Measurements from ENCODE around the gene TBX21.
"Not testable (repeated sequence)": the region's sequence is repeated elsewhere in the genome, so short reads cannot be mapped to it uniquely, and the experiment has no call there.

TBX21 gene

GRCh38 chr17:47726796-47727703 is 6.0 kb upstream of the TBX21 start:
- no peak for DNase-seq (ENCODE audit: low read depth)
- no peak overlapping the region for H3K4me3 ChIP-seq (ENCODE audit: low read depth, low read length)

- H3K4me3 ChIP-seq (ENCODE audit: low read depth, low read length) = no peak overlapping the region
- DNase-seq (ENCODE audit: low read depth) = no peak
Observed at GRCh38 chr17:47727704-47728036, 5.4 kb upstream of the TBX21 start.

GRCh38 chr17:47728214-47728877 is 4.7 kb upstream of the TBX21 start:
- no peak for DNase-seq (ENCODE audit: low read depth)
- no peak overlapping the region for H3K4me3 ChIP-seq (ENCODE audit: low read depth, low read length)

- H3K4me3 ChIP-seq (ENCODE audit: low read depth, low read length) = no peak overlapping the region
- no peak for DNase-seq (ENCODE audit: low read depth)
Observed at GRCh38 chr17:47729476-47729875, 3.6 kb upstream of the TBX21 start.

GRCh38 chr17:47730681-47731080 is 2.4 kb upstream of the TBX21 start:
- H3K4me3 ChIP-seq (ENCODE audit: low read depth, low read length) = no peak overlapping the region
- no peak for DNase-seq (ENCODE audit: low read depth)

GRCh38 chr17:47731396-47731795 is 1.6 kb upstream of the TBX21 start:
- no peak for DNase-seq (ENCODE audit: low read depth)
- no peak overlapping the region for H3K4me3 ChIP-seq (ENCODE audit: low read depth, low read length)

- no peak overlapping the region for H3K4me3 ChIP-seq (ENCODE audit: low read depth, low read length)
- no peak for DNase-seq (ENCODE audit: low read depth)
Observed at GRCh38 chr17:47732399-47733046, 513 bp upstream of the TBX21 start.

GRCh38 chr17:47733674-47734410 is 806 bp downstream of the TBX21 start:
- peak overlapping the region; percentile 38 for H3K4me3 ChIP-seq (ENCODE audit: low read depth, low read length)
- no peak for DNase-seq (ENCODE audit: low read depth)

GRCh38 chr17:47735139-47735464 is 2.1 kb downstream of the TBX21 start:
- no peak overlapping the region for H3K4me3 ChIP-seq (ENCODE audit: low read depth, low read length)
- no peak for DNase-seq (ENCODE audit: low read depth)

- no peak for DNase-seq (ENCODE audit: low read depth)
- H3K4me3 ChIP-seq (ENCODE audit: low read depth, low read length) = no peak overlapping the region
Observed at GRCh38 chr17:47735536-47736011, 2.5 kb downstream of the TBX21 start.

GRCh38 chr17:47736501-47737495 is 3.8 kb downstream of the TBX21 start:
- no peak overlapping the region for H3K4me3 ChIP-seq (ENCODE audit: low read depth, low read length)
- no peak for DNase-seq (ENCODE audit: low read depth)

GRCh38 chr17:47738178-47738577 is 5.1 kb downstream of the TBX21 start:
- no peak for DNase-seq (ENCODE audit: low read depth)
- H3K4me3 ChIP-seq (ENCODE audit: low read depth, low read length) = no peak overlapping the region

- DNase-seq (ENCODE audit: low read depth) = no peak
- no peak overlapping the region for H3K4me3 ChIP-seq (ENCODE audit: low read depth, low read length)
Observed at GRCh38 chr17:47739150-47739549, 6.1 kb downstream of the TBX21 start.

- DNase-seq (ENCODE audit: low read depth); H3K4me3 ChIP-seq (ENCODE audit: low read depth, low read length): not testable (repeated sequence)
Observed at GRCh38 chr17:47739945-47740344, 6.9 kb downstream of the TBX21 start.

GRCh38 chr17:47741109-47741792 is 8.2 kb downstream of the TBX21 start:
- H3K4me3 ChIP-seq (ENCODE audit: low read depth, low read length) = no peak overlapping the region
- no peak for DNase-seq (ENCODE audit: low read depth)

- no peak overlapping the region for H3K4me3 ChIP-seq (ENCODE audit: low read depth, low read length)
- no peak for DNase-seq (ENCODE audit: low read depth)
Observed at GRCh38 chr17:47741793-47742145, 8.7 kb downstream of the TBX21 start.

GRCh38 chr17:47742319-47743181 is 9.5 kb downstream of the TBX21 start:
- H3K4me3 ChIP-seq (ENCODE audit: low read depth, low read length) = no peak overlapping the region
- DNase-seq (ENCODE audit: low read depth) = no peak

All from skeletal muscle cell (primary cell).